Heart left ventricle (tissue), 16 donors: ENCODE measurements around the gene ERCC1. TPM values are rescaled to one million over a fixed set of nuclear protein-coding genes. Genes with fewer than 3 reads are reported as not detected.

Experiments used
- ATAC-seq, 4 donors: fragments of 200-7000 bp; cut with Tn5 transposase; one replicate each; pipeline ENCODE4 v1.9.1; 2020 to 2022; ENCODE audit warnings: moderate library complexity in 4 of 4, mild to moderate bottlenecking in 3 of 4, moderate number of reproducible peaks in 1 of 4
- DNase-seq, 5 donors: peaks; one replicate each; pipeline ENCODE4 v3.0.0-alpha.2; 2020
- H3K27ac ChIP-seq, 12 donors: fragments of 200-600 bp; sonication (generic) in 4 of 12; one replicate each; pipeline versions ENCODE4 v1.5.0 to v1.8.0; 2016 to 2022; ENCODE audit warnings: mild to moderate bottlenecking in 2 of 12
- H3K27me3 ChIP-seq, 9 donors: fragments of 200-600 bp; sonication (generic) in 2 of 9; one replicate each; pipeline versions ENCODE4 v1.5.1 to v1.8.0; 2016 to 2022; ENCODE audit warnings: mild to moderate bottlenecking in 3 of 9
- H3K36me3 ChIP-seq, 9 donors: fragments of 200-600 bp; sonication (generic) in 2 of 9; one replicate each; pipeline versions ENCODE4 v1.5.0 to v1.8.0; 2018 to 2022; ENCODE audit warnings: mild to moderate bottlenecking in 2 of 9
- H3K4me1 ChIP-seq, 12 donors: fragments of 200-600 bp; sonication (generic) in 4 of 12; one replicate each; pipeline versions ENCODE4 v1.5.0 to v1.8.0; 2016 to 2022; ENCODE audit warnings: mild to moderate bottlenecking in 3 of 12
- H3K4me3 ChIP-seq, 12 donors: fragments of 200-600 bp; sonication (generic) in 4 of 12; one replicate each; pipeline versions ENCODE4 v1.5.0 to v1.8.0; 2017 to 2022; ENCODE audit warnings: mild to moderate bottlenecking in 9 of 12, moderate library complexity in 4 of 12
- H3K9me3 ChIP-seq, 12 donors: fragments of 200-600 bp; sonication (generic) in 4 of 12; one replicate each; pipeline versions ENCODE4 v1.5.0 to v1.8.0; 2016 to 2022; ENCODE audit warnings: mild to moderate bottlenecking in 1 of 12
- CTCF ChIP-seq, 12 donors: fragments of 200-600 bp; sonication (generic) in 4 of 12; IDR thresholded peaks; one replicate each; pipeline versions ENCODE4 v1.5.0 to v1.8.0; 2018 to 2022; ENCODE audit warnings: antibody characterized with exemption in 12 of 12, mild to moderate bottlenecking in 5 of 12
- POLR2A ChIP-seq, 2 donors: fragments of 450-650 bp; IDR thresholded peaks; one replicate each; pipeline ENCODE4 v1.6.1; 2017; ENCODE audit warnings: antibody characterized with exemption in 2 of 2, mild to moderate bottlenecking in 2 of 2, moderate library complexity in 2 of 2
- WGBS, 4 donors: extraction: QIAGEN DNeasy Blood & Tissue Kit in 2 of 4; methylation state at CpG; one replicate each; pipeline versions ENCODE4 v1.1.5 to v1.1.7; 2013 to 2018; 5-methylcytosine and 5-hydroxymethylcytosine counted together
- intact Hi-C, 10 donors: fragments of 100-400 bp; cut with DNase I; formaldehyde crosslinking; loops; one replicate each; pipeline versions ENCODE4 v1.11.1 to v1.14.2; 2022
- polyA plus RNA-seq, 2 donors: library from polyadenylated mRNA; stranded (reverse); fragments of 200-250 nt; gene quantifications; one replicate each; pipeline ENCODE4 v1.2.3, GENCODE V29; 2013
- total RNA-seq, 9 donors: library from RNA; depleted of rRNA in 2 of 9; stranded (reverse); fragments of >200 nt in 2 of 9; fragmentation: NEBNext Ultra II Directional in 3 of 9; extraction: Animal tissue kit (Norgen Biotek cat#: 25700) in 3 of 9; gene quantifications; one replicate each; pipeline versions ENCODE4 v1.1.0 to v1.2.4, GENCODE V29; 2016 to 2023
- donor health status: ischemic (EF 13 %, LVEDD 7.1; RV severe dilation, severe dysfunction).
- donor health status: healthy with polysubstance abuse.
- donor health status: DM: no; HTN: yes; CAD: no.
- donor health status: DM: no; HTN: no; CAD: no.
- donor health status: ischemic (EF 25% LVEDD 6.9; RV normal size, moderate dysfunction).
- donor health status: ischemic (EF 25% LVEDD 5.7; RV mildly dilated, moderate dysfunction).
- donor health status: healthy.
- donor health status: DM: yes; HTN: yes; CAD: no.
- donor health status: ischemic (EF 35%, LVEDD 5.7; RV mildly dilated, moderate dysfunction).
- donor health status: nonischemic (EF 11% LVEDD 7.7; RV severe dilation, severe dysfunction).
- donor health status: DM: yes; HTN: yes; CAD: no.
- donor health status: PGD.
- donor health status: ischemic (EF 29% LVEDD 5.4; RV normal size, mild dysfunction).
- donor health status: nonischemic (EF 23%, LVEDD 6.1; RV moderate dilation, normal function).

ERCC1 gene
- total and polyA plus RNA-seq, 11 donors, result 104 to 294 (median 121) TPM

- Histone ChIP-seq H3K9me3 (no peaks in the 10 kb centered on the region), H3K36me3 (no peaks in the 10 kb centered on the region), H3K27ac (peak overlapping the region in 2 of 12 donors; percentile 18 to 56), H3K4me1 (peaks cover 5 to 40% (median 25%) of the 10 kb centered on the region in 12 donors), H3K27me3 (peaks cover 0 to 17% (median 0%) of the 10 kb centered on the region in 9 donors), H3K4me3 (peak overlapping the region in 6 of 12 donors; percentile 0 to 39 (median 36))
- DNase-seq (no peak), ATAC-seq (no peak)
- no peak for TF ChIP-seq CTCF (IDR thresholded peaks at IDR 0.05)
- WGBS, 4 donors, result 49 to 56% (median 51%) methylated on average over 7 of the region's 7 CpGs
- intact Hi-C loops, result loop anchor here in 1 of 10 donors (10.0 kb wide), 1 partner anchor 47 kb away; the partner anchor contains the start of gene ERCC1
Observed at GRCh38 chr19:45471931-45472562, 48.3 kb upstream of the ERCC1 start.

GRCh38 chr19:45471111-45471930 is 47.6 kb upstream of the ERCC1 start:
- peaks cover 0 to 17% (median 0%) of the 10 kb centered on the region in 9 donors for H3K27me3 ChIP-seq
- H3K4me3 ChIP-seq, result no peak overlapping the region
- peaks cover 5 to 42% (median 26%) of the 10 kb centered on the region in 12 donors for H3K4me1 ChIP-seq
- no peak overlapping the region for H3K27ac ChIP-seq
- WGBS, 4 donors, result 83 to 92% (median 86%) methylated on average over 16 of the region's 16 CpGs
- H3K9me3 ChIP-seq, result no peaks in the 10 kb centered on the region
- H3K36me3 ChIP-seq, result no peaks in the 10 kb centered on the region
- ATAC-seq (no peak), DNase-seq (no peak)
- intact Hi-C loops, result loop anchor here in 1 of 10 donors (10.0 kb wide), 1 partner anchor 47 kb away; the partner anchor contains the start of gene ERCC1
- no peak for TF ChIP-seq CTCF (IDR thresholded peaks at IDR 0.05)
- no peak for TF ChIP-seq POLR2A (IDR thresholded peaks at IDR 0.05)

- TF ChIP-seq CTCF (IDR thresholded peaks at IDR 0.05), result no peak
- TF ChIP-seq POLR2A (IDR thresholded peaks at IDR 0.05), result no peak
- DNase-seq, result no peak
Observed at GRCh38 chr19:45470762-45471081, 47.0 kb upstream of the ERCC1 start.

More at GRCh38 chr19:45470762-45471081, 47.0 kb upstream of the ERCC1 start:
- no peaks in the 10 kb centered on the region for H3K36me3 ChIP-seq
- H3K9me3 ChIP-seq, result no peaks in the 10 kb centered on the region
- intact Hi-C loops, result loop anchor here in 1 of 10 donors (10.0 kb wide), 1 partner anchor 46 kb away; the partner anchor contains the start of gene ERCC1
- ATAC-seq, result no peak
- no peak overlapping the region for H3K27ac ChIP-seq
- peaks cover 0 to 17% (median 0%) of the 10 kb centered on the region in 9 donors for H3K27me3 ChIP-seq
- WGBS, 4 donors, result 92 to 98% (median 94%) methylated on average over 15 of the region's 15 CpGs
- peak overlapping the region in 1 of 12 donors; percentile 87 for H3K4me3 ChIP-seq
- peaks cover 5 to 42% (median 26%) of the 10 kb centered on the region in 12 donors for H3K4me1 ChIP-seq
